SU-DHL-6 (cell line): ENCODE data around the gene PLCZ1.

Experiments
- EZH2phosphoT487 ChIP-seq: fragments of 200-600 bp; sonication (generic), shearing (Covaris generic); conservative IDR thresholded peaks from 2 replicates; pipeline ENCODE4 v1.6.1; 2018; ENCODE audit warnings: mild to moderate bottlenecking, antibody characterized with exemption, low read length, moderate library complexity, mixed read lengths
- TF ChIP-seq, protein P1 (sequence below): fragments of 200-600 bp; sonication (generic); IDR thresholded peaks from one replicate; pipeline ENCODE4 v1.5.1; 2017; ENCODE audit warnings: antibody characterized with exemption, mild to moderate bottlenecking, low read length, moderate library complexity; ENCODE audit not compliant: insufficient read depth, poor library complexity, severe bottlenecking

DNA sequence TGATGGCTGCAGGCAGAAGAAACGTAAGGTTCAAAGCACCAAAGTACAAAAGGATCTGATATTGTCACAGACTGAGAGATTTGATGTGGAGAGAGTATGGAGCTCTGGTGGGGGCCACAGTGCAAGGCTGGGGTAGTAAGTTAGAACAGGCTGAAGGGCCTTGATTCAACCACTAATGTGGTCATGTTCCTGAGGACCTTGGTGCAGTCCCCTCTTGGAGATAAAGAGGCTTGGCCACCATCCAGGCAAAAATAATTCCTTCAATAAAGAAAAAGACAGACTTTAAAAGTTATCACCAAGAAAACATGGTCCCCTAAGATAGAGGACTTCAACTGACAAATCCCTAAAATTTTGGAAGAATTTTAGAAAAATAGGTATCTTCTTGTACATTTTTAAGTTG is 17.5 kb upstream of the PLCZ1 start:
- TF ChIP-seq EZH2phosphoT487 = no peak
- TF ChIP-seq, protein P1, sequence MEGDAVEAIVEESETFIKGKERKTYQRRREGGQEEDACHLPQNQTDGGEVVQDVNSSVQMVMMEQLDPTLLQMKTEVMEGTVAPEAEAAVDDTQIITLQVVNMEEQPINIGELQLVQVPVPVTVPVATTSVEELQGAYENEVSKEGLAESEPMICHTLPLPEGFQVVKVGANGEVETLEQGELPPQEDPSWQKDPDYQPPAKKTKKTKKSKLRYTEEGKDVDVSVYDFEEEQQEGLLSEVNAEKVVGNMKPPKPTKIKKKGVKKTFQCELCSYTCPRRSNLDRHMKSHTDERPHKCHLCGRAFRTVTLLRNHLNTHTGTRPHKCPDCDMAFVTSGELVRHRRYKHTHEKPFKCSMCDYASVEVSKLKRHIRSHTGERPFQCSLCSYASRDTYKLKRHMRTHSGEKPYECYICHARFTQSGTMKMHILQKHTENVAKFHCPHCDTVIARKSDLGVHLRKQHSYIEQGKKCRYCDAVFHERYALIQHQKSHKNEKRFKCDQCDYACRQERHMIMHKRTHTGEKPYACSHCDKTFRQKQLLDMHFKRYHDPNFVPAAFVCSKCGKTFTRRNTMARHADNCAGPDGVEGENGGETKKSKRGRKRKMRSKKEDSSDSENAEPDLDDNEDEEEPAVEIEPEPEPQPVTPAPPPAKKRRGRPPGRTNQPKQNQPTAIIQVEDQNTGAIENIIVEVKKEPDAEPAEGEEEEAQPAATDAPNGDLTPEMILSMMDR = no peak
